DMS 273 treated with DMSO at 0.1 percent for 48 hours (cell line): ENCODE results near the gene CCDC177.
A peak's percentile ranks its signal among the peaks of the same experiment; 100 is the strongest.
"Not testable (repeated sequence)": the region's sequence is repeated elsewhere in the genome, so short reads cannot be mapped to it uniquely, and the experiment has no call there.

ENCODE experiments used
- DNase-seq: peaks from one replicate; lab custom pipeline; 2025; lab: John Stamatoyannopoulos, UW

The CCDC177 gene

GRCh38 chr14:69599431-69599830 is 24.8 kb upstream of the CCDC177 start:
- not testable (repeated sequence) for DNase-seq

GRCh38 chr14:69595336-69595735 is 20.7 kb upstream of the CCDC177 start:
- DNase-seq: no peak

GRCh38 chr14:69594846-69595245 is 20.2 kb upstream of the CCDC177 start:
- DNase-seq: no peak

GRCh38 chr14:69593018-69593677 is 18.5 kb upstream of the CCDC177 start:
- DNase-seq: peak; percentile 92

- no peak for DNase-seq
These were observed 16.6 kb upstream of the CCDC177 start for GRCh38 chr14:69591317-69591716.

GRCh38 chr14:69587389-69587788 is 12.7 kb upstream of the CCDC177 start:
- no peak for DNase-seq

- DNase-seq: no peak
These were observed 11.7 kb upstream of the CCDC177 start for GRCh38 chr14:69586404-69586803.

GRCh38 chr14:69584389-69584788 is 9.7 kb upstream of the CCDC177 start:
- no peak for DNase-seq

GRCh38 chr14:69582829-69583228 is 8.2 kb upstream of the CCDC177 start:
- no peak for DNase-seq

- DNase-seq: no peak
These were observed 7.5 kb upstream of the CCDC177 start for GRCh38 chr14:69582212-69582611.

GRCh38 chr14:69581316-69581935 is 6.8 kb upstream of the CCDC177 start:
- DNase-seq: no peak

- DNase-seq: peak; percentile 33
These were observed 5.4 kb upstream of the CCDC177 start for GRCh38 chr14:69580009-69580577.

GRCh38 chr14:69579476-69579875 is 4.8 kb upstream of the CCDC177 start:
- no peak for DNase-seq

GRCh38 chr14:69574954-69575295 is 254 bp upstream of the CCDC177 start:
- DNase-seq: no peak

- DNase-seq: no peak
These were observed 824 bp downstream of the CCDC177 start for GRCh38 chr14:69573831-69574262.

GRCh38 chr14:69573205-69573830 is 1.4 kb downstream of the CCDC177 start:
- no peak for DNase-seq

GRCh38 chr14:69572841-69573135 is 1.9 kb downstream of the CCDC177 start:
- no peak for DNase-seq

GRCh38 chr14:69572030-69572840 is 2.4 kb downstream of the CCDC177 start:
- no peak for DNase-seq

GRCh38 chr14:69571449-69572029 is 3.1 kb downstream of the CCDC177 start:
- DNase-seq: no peak

GRCh38 chr14:69570836-69571330 is 3.8 kb downstream of the CCDC177 start:
- DNase-seq: no peak

GRCh38 chr14:69569859-69570258 is 4.8 kb downstream of the CCDC177 start:
- no peak for DNase-seq

- DNase-seq: no peak
These were observed 7.1 kb downstream of the CCDC177 start for GRCh38 chr14:69567563-69567962.
